Cerebellar cortex (tissue), 1 donor: ENCODE results near the gene RAB27B.

Experiments
- DNase-seq: peaks from one replicate; pipeline ENCODE4 v3.0.0-alpha.2; 2015; ENCODE audit warnings: low spot score

RAB27B gene

GRCh38 chr18:54871231-54871630 is 43.0 kb downstream of the RAB27B start:
- no peak for DNase-seq

- no peak for DNase-seq
These were observed 44.4 kb downstream of the RAB27B start for GRCh38 chr18:54872681-54873080.

DNA sequence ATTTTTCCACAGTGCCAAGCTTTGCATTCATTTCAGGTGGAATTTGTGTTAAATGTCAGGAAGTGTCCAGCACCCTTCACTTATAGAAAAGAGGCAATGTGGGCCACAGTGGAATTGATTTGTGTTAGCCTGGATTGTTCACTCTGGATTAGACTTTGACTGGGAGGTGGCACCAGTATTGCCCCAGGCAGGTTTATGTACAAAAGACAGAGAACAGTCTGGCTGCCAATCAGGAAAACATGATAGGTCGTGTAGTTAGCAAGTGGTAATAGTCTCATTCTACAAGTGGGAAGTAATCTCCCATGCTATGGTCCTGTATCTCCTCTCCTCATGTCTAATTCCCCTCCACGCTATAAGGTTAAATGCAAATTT is 45.6 kb downstream of the RAB27B start:
- DNase-seq = no peak

DNA sequence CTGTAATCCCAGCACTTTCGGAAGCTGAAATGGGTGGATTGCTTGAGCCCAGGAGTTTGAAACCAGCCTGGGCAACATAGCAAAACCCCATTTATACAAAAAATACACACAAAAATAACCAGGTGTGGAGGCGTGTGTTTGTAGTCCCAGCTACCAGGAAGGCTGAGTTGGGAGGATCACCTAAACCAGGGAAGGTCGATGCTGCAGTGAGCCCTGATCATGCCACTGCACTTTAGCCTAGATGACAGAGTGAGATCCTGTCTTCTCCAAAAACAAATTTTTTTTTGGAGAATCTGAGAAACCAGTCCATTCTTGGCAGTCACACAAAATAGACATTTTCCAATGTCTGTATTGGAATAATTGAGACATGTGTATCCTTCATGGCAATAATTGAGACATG is 46.8 kb downstream of the RAB27B start:
- DNase-seq = no peak

GRCh38 chr18:54877076-54877475 is 48.8 kb downstream of the RAB27B start:
- DNase-seq = no peak

DNA sequence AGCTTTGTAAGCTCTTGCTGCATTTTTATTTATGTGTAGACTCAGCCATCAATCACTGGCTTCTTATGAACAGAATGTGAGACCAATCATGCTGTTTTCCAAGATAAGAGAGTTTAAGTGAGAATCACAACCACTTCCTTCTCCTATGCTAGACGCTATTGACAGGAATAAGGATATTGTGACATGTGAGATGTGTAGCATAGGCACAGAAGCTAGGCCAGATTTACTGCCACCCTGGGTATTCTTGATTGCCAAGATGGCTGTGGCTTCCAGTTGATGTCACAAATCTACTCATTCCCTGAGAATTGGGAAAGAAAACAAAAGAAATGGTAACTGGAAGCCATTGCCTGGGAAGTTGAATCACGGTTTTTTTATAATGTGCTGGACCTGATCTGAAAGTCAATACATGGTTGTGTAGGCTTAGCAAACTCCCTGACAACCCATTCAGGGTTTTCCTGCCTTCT is 49.9 kb downstream of the RAB27B start:
- no peak for DNase-seq

GRCh38 chr18:54878659-54879358 is 50.5 kb downstream of the RAB27B start:
- DNase-seq = no peak

DNA sequence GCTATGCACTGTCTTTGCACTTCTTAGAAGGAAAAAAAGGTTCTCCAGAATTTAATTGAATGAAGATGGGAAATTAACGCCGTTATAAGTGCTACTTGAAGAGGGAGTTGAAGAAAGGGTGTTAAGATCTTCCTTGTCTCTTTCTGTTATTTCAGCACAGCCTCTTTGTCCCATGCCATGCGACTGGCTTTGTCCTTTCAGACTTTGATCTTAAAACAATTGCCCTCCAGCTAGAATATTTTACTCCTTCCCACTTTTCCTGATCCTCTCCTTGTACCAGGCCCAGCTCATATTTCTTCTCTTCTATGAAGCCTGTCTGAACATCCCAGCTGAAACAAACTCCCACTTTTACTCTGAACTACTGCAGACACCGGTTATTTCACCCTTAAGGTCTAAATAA is 51.4 kb downstream of the RAB27B start:
- no peak for DNase-seq

GRCh38 chr18:54880395-54881105 is 52.3 kb downstream of the RAB27B start:
- no peak for DNase-seq

DNA sequence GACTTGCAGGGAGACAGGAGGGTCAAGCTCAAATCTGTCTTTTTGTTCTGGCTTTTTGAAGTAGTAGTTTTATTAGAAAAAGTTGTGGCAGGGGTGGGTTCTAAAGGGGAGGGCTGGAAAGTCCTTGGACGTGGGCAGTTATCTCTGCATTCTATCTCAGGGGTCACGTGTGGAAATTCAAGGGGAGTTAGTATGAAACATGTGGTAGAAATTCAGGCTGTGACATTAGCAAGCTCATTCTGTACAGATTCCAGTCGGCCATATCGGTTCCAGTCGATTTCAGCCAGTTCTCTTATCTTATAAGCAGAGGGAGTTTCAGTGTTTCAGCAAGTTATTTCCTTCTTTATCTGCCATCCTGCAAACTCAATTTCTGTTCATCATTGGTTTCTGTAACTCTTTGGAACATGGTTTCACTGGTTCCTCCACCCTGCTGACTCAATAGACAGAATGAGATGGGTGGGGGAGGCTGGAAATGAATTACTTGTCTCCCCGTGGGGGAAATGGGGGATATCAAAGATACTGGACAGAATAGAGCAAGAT is 53.0 kb downstream of the RAB27B start:
- DNase-seq = no peak

GRCh38 chr18:54882318-54882717 is 54.0 kb downstream of the RAB27B start:
- no peak for DNase-seq

GRCh38 chr18:54883816-54884604 is 55.7 kb downstream of the RAB27B start:
- no peak for DNase-seq

DNA sequence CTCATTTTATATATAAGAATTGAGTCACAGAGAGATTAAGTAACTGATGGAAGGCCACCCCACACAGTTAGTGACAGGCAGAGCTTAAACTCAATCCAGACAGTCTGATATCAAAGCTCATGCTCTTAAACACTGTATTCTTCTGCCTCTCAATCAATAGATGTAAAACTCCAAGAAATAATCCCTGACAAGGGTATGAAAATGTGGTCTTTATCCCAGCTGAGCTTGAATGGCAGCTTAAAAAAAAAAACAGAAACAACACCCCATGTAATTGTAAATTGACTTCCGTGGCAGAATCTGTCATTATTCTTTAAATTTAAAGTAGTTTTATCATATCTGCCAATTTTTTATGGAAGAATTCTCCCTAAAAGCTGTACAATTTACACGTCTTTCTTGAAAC is 60.1 kb downstream of the RAB27B start:
- no peak for DNase-seq

GRCh38 chr18:54888933-54889332 is 60.7 kb downstream of the RAB27B start:
- no peak for DNase-seq

GRCh38 chr18:54899500-54899899 is 71.2 kb downstream of the RAB27B start:
- DNase-seq = no peak

GRCh38 chr18:54900290-54900689 is 72.0 kb downstream of the RAB27B start:
- DNase-seq = no peak

DNA sequence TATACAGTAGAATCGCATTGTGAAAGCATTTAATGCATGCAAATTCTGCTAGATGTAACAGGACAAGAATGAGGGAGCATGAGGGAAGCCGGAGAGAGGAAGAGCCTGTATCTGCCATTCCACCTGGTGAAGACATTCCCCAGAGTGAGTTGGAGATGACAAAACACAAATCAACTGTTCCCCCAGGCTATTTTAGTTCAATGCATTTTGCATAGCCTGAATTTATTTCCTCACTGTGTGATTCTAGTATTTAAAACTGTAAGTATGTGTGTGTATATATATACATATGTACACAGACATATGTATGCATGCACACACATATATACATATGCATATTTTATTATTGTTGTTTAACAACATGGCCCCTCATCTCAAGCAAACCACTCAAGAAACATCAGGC is 76.3 kb downstream of the RAB27B start:
- DNase-seq = no peak

GRCh38 chr18:54905629-54906028 is 77.4 kb downstream of the RAB27B start:
- no peak for DNase-seq

- DNase-seq = no peak
These were observed 78.3 kb downstream of the RAB27B start for GRCh38 chr18:54906331-54907185.

- no peak for DNase-seq
These were observed 81.3 kb downstream of the RAB27B start for GRCh38 chr18:54909538-54909937.

DNA sequence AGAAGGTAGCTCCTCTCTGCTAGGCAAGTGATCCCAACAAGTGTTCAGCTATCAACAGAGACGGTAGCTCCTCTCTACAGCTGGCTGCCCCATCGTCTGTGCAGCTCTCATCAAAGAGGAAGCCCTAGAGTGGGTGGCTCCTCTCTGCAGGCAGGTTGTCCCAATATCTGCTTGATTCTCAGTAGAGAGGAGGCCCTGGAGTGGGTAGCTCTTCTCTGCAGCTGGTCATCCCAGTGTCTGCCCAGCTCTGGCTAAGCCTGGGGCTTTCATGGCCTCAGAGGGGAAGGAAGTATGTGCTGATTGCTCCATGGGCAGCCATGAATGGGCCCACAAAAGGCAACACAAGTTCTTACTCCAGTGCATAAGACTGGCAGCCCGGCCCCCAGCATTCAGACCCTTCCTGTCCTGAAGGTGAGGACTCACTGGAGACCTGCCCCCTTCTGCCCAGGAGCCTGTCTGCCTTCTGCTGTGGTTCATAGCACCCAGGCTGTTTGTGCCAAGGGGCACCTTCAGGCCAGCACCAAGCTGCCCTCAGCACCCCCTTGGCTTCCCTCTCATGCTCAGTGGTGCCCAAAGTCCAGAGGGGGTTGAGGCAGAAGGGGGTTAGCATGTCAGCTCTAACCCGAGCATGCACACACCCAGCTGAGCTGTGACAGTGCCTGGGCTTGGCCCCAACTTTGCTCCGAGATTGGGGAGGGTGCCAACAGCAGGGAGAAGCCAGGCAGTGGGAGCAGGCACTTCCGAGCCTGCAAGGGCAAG is 82.1 kb downstream of the RAB27B start:
- DNase-seq = no peak
